ENCODE results near the gene GFOD2. TPM values are rescaled to one million over a fixed set of nuclear protein-coding genes. Genes with fewer than 3 reads are reported as not detected.

Gene GFOD2
- total and polyA plus RNA-seq, 2 of the 13 experiments (the other 11 are each of a cell fraction or from before 2014, with no cell fraction given), result 11.1 to 17.2 TPM

DNA sequence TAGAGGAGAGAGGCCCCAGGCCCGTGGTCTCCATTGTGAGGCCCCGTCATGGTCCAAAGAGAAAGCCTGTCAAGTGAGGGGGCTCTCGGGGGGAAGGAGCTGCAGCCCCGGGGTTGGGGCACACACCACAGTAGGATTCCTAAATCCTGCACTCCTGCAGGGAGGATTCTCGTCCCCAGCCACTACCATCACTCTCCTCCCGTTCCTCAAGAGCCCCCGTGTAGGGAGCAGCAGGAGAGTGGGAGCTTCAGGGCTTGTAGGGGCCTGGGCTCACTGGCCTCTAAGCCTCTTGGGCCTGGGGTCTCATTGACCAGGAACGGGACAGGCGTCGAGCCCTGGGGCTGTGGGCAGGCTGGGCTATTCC is 51.7 kb downstream of the GFOD2 start:
- FAIRE-seq, result no peak
- Histone ChIP-seq H3K4me1 (ENCODE audit: insufficient read depth, low read length) (peaks cover 38% of the 10 kb centered on the region), H4K20me1 (ENCODE audit: insufficient read depth, low read length) (no peaks in the 10 kb centered on the region), H3K9ac (ENCODE audit: insufficient read depth, low read depth, low read length) (peak overlapping the region; percentile 76), H3K4me3 (replicated peaks in 1 of 3; ENCODE audit: insufficient read depth in 1 of 3, low read depth in 2 of 3, low read length in 3 of 3) (peak overlapping the region; percentile 77 to 96 (median 88)), H3K9me3 (ENCODE audit: low read length) (no peaks in the 10 kb centered on the region), H3K79me2 (ENCODE audit: insufficient read depth, low read length) (no peaks in the 10 kb centered on the region), H3K27ac (ENCODE audit: extremely low read length, insufficient read depth, low read length) (peak overlapping the region; percentile 67), H3K27me3 (ENCODE audit: control insufficient read depth in 1 of 2, insufficient read depth in 2 of 2, low read length in 2 of 2) (no peaks in the 10 kb centered on the region; a peak in 1 of 5 replicates), H3K4me2 (ENCODE audit: low read depth, low read length) (peak overlapping the region; percentile 98), H3K36me3 (replicated peaks in 1 of 2; ENCODE audit: control insufficient read depth in 1 of 2, insufficient read depth in 2 of 2, low read length in 2 of 2) (peaks cover 0 to 3% of the 10 kb centered on the region in 2 experiments; a peak in 1 of 5 replicates), H2AFZ (ENCODE audit: low read length) (no peak overlapping the region)
- in situ Hi-C loops (cut with HindIII; ENCODE audit: extremely low pct_ligation_motif_present, low pct_unique_long_range_greater_than_20kb), result loop anchor here (5.0 to 10.0 kb wide), 2 partner anchors 140 to 267 kb away; partner anchors contain the start of genes CTRL, PSMB10, RANBP10 and TSNAXIP1
- WGBS (ENCODE audit: low lambda C conversion rate), result 3% methylated on average over 5 of the region's 10 CpGs
- intact Hi-C loops (cut with micrococcal nuclease; ENCODE audit: unreplicated experiment), result no loop called here
- ChIA-PET CTCF (ENCODE audit: low intra/inter-chr PET ratio, low total read pairs) (interaction anchor here (1.1 to 4.2 kb wide), 8 partner anchors 14 to 173 kb away, joined by 3 to 118 read pairs (median 8); partner anchors contain the start of genes CARMIL2 and CTCF), POLR2A (interaction anchor here (0.9 to 3.8 kb wide), 7 partner anchors 52 to 417 kb away, joined by 4 to 28 read pairs (median 5); partner anchors contain the start of genes ATP6V0D1, CTCF, GFOD2 and NUTF2)
- BruUV-seq (replicated peaks), result no TSS peak
- peak; percentile 12 for ATAC-seq
- no peak for DNase-seq (ENCODE audit: low spot score)
- TF ChIP-seq, protein P1, sequence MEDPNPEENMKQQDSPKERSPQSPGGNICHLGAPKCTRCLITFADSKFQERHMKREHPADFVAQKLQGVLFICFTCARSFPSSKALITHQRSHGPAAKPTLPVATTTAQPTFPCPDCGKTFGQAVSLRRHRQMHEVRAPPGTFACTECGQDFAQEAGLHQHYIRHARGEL (CRISPR knock-in tag; IDR thresholded peaks at IDR 0.05), result no peak
- TF ChIP-seq EEA1 (CRISPR knock-in tag; IDR thresholded peaks at IDR 0.05; ENCODE audit: borderline replicate concordance), result 0 out of 2 replicates have a peak, but pooled peaks have one; percentile 10
- 0 out of 2 replicates have a peak, but pooled peaks have one; percentile 40 for TF ChIP-seq ZNF816 (CRISPR knock-in tag; IDR thresholded peaks at IDR 0.05; ENCODE audit: borderline replicate concordance)
- TF ChIP-seq, protein P2, sequence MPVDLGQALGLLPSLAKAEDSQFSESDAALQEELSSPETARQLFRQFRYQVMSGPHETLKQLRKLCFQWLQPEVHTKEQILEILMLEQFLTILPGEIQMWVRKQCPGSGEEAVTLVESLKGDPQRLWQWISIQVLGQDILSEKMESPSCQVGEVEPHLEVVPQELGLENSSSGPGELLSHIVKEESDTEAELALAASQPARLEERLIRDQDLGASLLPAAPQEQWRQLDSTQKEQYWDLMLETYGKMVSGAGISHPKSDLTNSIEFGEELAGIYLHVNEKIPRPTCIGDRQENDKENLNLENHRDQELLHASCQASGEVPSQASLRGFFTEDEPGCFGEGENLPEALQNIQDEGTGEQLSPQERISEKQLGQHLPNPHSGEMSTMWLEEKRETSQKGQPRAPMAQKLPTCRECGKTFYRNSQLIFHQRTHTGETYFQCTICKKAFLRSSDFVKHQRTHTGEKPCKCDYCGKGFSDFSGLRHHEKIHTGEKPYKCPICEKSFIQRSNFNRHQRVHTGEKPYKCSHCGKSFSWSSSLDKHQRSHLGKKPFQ (CRISPR knock-in tag; IDR thresholded peaks at IDR 0.05; ENCODE audit: insufficient replicate concordance), result peak; percentile 15
- TF ChIP-seq MED8 (CRISPR knock-in tag; IDR thresholded peaks at IDR 0.05; ENCODE audit: insufficient replicate concordance), result peak; percentile 23
- TF ChIP-seq ZC3H13 (CRISPR knock-in tag; IDR thresholded peaks at IDR 0.05), result 0 out of 2 replicates have a peak, but pooled peaks have one; percentile 66
- TF ChIP-seq ZNF589 (CRISPR knock-in tag; conservative IDR thresholded peaks at IDR 0.05), result no peak
- TF ChIP-seq HOXA7 (CRISPR knock-in tag; IDR thresholded peaks at IDR 0.05), result no peak
- TF ChIP-seq MTF2 (CRISPR knock-in tag; IDR thresholded peaks at IDR 0.05; ENCODE audit: borderline replicate concordance), result 0 out of 2 replicates have a peak, but pooled peaks have one; percentile 11
- TF ChIP-seq NONO (IDR thresholded peaks at IDR 0.05), result no peak
- TF ChIP-seq NONO (CRISPR knock-in tag; conservative IDR thresholded peaks at IDR 0.05), result 0 out of 2 replicates have a peak, but pooled peaks have one; percentile 5
- TF ChIP-seq ZNF235 (CRISPR knock-in tag; IDR thresholded peaks at IDR 0.05; ENCODE audit: borderline replicate concordance), result no peak
- no peak for TF ChIP-seq ZFX (CRISPR knock-in tag; IDR thresholded peaks at IDR 0.05; ENCODE audit: low read depth)
- TF ChIP-seq PTBP1 (IDR thresholded peaks at IDR 0.05; ENCODE audit: low read depth, low read length, poor library complexity, severe bottlenecking), result no peak
- no peak for TF ChIP-seq MIER2 (CRISPR knock-in tag; IDR thresholded peaks at IDR 0.05)
- TF ChIP-seq NR1H2 (CRISPR knock-in tag; IDR thresholded peaks at IDR 0.05; ENCODE audit: borderline replicate concordance, low read depth), result 0 out of 2 replicates have a peak, but pooled peaks have one; percentile 13
- TF ChIP-seq TSC22D2 (CRISPR knock-in tag; IDR thresholded peaks at IDR 0.05; ENCODE audit: borderline replicate concordance), result no peak
- TF ChIP-seq, protein P3, sequence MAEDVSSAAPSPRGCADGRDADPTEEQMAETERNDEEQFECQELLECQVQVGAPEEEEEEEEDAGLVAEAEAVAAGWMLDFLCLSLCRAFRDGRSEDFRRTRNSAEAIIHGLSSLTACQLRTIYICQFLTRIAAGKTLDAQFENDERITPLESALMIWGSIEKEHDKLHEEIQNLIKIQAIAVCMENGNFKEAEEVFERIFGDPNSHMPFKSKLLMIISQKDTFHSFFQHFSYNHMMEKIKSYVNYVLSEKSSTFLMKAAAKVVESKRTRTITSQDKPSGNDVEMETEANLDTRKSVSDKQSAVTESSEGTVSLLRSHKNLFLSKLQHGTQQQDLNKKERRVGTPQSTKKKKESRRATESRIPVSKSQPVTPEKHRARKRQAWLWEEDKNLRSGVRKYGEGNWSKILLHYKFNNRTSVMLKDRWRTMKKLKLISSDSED (CRISPR knock-in tag; IDR thresholded peaks at IDR 0.05), result no peak
- TF ChIP-seq ZMYM3 (CRISPR knock-in tag; IDR thresholded peaks at IDR 0.05), result no peak; the same call in 1 of the 2 replicates
